ENCODE results near the gene SERTM1. TPM values are rescaled to one million over a fixed set of nuclear protein-coding genes. Genes with fewer than 3 reads are reported as not detected.
A peak's percentile ranks its signal among the peaks of the same experiment; 100 is the strongest.

The SERTM1 gene
- total RNA-seq, 4 donors from 2014 or later = not detected

DNA sequence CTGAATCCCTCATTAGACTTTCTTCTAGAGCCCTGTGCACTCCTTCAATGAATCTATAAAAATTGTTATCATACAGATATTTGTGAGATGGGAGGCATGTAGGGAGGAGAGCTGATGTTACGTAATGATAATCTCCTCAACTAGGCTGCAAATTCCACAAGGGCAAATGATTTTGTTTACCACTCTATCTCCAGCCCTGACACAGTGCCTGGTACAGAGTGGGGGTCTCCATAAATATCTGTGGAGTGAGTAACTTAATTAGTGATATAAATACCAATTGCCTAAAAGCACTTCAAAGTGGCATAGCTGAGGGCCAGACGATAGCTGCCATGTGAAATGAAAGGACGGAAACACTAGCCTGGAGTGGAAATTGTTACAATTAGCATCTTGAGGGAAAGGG is 54.2 kb downstream of the SERTM1 start:
- intact Hi-C loops (cut with DNase I) = no loop called here
- no peak for DNase-seq
- no peak overlapping the region for H3K27ac ChIP-seq
- H3K4me1 ChIP-seq = no peaks in the 10 kb centered on the region
- TF ChIP-seq, protein P1, sequence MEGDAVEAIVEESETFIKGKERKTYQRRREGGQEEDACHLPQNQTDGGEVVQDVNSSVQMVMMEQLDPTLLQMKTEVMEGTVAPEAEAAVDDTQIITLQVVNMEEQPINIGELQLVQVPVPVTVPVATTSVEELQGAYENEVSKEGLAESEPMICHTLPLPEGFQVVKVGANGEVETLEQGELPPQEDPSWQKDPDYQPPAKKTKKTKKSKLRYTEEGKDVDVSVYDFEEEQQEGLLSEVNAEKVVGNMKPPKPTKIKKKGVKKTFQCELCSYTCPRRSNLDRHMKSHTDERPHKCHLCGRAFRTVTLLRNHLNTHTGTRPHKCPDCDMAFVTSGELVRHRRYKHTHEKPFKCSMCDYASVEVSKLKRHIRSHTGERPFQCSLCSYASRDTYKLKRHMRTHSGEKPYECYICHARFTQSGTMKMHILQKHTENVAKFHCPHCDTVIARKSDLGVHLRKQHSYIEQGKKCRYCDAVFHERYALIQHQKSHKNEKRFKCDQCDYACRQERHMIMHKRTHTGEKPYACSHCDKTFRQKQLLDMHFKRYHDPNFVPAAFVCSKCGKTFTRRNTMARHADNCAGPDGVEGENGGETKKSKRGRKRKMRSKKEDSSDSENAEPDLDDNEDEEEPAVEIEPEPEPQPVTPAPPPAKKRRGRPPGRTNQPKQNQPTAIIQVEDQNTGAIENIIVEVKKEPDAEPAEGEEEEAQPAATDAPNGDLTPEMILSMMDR (IDR thresholded peaks at IDR 0.05) = no peak
- no peak for TF ChIP-seq POLR2A (IDR thresholded peaks at IDR 0.05)
- H3K4me3 ChIP-seq = no peak overlapping the region
- no peaks in the 10 kb centered on the region for H3K9me3 ChIP-seq
- 87 to 91% methylated on average over 3 of the region's 3 CpGs for WGBS, 2 donors
- no peaks in the 10 kb centered on the region for H3K36me3 ChIP-seq
- H3K27me3 ChIP-seq = no peaks in the 10 kb centered on the region

DNA sequence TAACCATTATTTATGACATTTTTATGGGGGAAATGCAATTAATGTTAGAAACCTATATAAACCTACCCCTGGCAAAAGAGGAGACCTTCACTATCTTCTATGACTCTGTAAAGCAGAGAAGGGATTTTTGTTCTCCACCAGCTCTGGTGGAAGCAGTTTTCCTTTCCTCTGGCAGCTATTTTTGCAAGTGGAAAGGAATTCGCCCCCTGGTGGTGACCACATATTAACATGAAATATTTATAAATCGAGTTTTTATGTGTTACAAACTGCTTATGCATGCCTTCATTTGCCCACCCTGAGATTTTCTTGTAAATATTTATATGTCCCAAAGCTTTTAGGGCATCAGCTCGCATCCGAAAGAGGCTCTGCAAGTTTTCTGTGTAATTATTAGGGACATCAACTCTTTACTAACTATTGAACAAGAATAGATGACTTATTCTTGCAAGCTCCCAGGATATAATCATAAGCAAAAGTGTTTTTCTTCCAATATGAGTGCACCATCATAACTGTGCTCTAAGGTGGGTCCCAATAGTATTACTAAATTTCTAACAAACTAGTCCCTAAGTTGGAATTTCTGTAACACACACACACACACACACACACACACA is 62.4 kb downstream of the SERTM1 start:
- DNase-seq = no peak
- WGBS, 2 donors = 10 to 13% methylated on average over 4 of the region's 4 CpGs
- TF ChIP-seq POLR2A (IDR thresholded peaks at IDR 0.05) = no peak
- TF ChIP-seq, protein P1 (IDR thresholded peaks at IDR 0.05) = peak; percentile 39 to 74 (median 63)

DNA sequence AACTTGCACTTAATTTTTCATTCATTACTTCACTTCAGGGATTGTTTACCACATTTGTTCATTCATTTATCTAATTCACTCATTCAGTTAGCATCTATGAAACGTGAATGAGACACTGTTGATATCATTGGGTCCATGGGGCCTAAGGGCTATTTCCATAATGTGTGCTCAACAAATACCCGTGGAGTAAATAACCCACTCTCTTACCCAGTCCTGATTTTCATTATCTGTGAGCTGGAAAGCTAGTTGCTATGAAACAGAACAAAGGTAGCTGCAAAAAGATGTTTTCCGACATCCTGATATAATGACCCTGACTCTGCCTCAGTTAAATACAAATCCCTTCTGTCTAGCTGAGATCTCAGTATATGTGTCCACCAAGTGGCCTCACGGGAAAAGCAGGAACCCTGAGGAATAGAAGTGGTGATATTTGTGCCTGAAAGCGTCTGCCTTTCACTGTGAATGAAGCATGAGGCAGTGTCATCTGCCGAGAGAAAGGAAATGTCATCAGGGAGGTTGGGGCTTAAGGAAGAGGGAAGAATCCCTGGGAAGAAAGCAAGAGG is 63.8 kb downstream of the SERTM1 start:
- no peak overlapping the region for H3K4me3 ChIP-seq
- TF ChIP-seq, protein P1 (IDR thresholded peaks at IDR 0.05) = no peak
- no peak for TF ChIP-seq POLR2A (IDR thresholded peaks at IDR 0.05)
- H3K4me1 ChIP-seq = no peaks in the 10 kb centered on the region
- H3K36me3 ChIP-seq = no peaks in the 10 kb centered on the region
- no peak for DNase-seq
- WGBS, 2 donors = 62 to 69% methylated on average over 6 of the region's 6 CpGs
- H3K27me3 ChIP-seq = no peaks in the 10 kb centered on the region
- intact Hi-C loops (cut with DNase I) = no loop called here
- no peak overlapping the region for H3K27ac ChIP-seq
- H3K9me3 ChIP-seq = no peaks in the 10 kb centered on the region

More for the DNA sequence above, 62.4 kb downstream of the SERTM1 start:
- Histone ChIP-seq H3K4me1 (no peaks in the 10 kb centered on the region), H3K4me3 (no peak overlapping the region), H3K27ac (no peak overlapping the region), H3K9me3 (no peaks in the 10 kb centered on the region), H3K36me3 (no peaks in the 10 kb centered on the region), H3K27me3 (no peaks in the 10 kb centered on the region)
- intact Hi-C loops (cut with DNase I) = no loop called here

DNA sequence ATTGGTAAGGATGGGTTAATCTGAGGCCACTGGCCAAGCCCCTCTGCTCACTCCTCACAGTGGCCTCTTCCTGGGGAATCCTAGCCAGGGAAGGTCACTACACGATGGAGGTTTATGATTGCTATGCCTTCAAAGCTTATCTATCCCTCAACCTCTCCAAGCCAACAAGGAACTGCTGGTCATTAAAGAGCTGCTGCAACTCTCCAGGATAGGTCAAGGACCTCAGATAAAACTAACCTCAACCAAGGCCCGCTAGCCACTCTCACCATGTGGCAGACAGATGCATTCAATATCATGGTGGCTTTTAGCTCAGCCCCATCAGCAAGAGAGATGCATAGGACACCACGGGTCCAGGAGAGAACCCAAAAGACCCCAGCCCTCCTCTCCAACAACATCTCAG is 71.6 kb downstream of the SERTM1 start:
- Histone ChIP-seq H3K36me3 (no peaks in the 10 kb centered on the region), H3K9me3 (no peaks in the 10 kb centered on the region), H3K4me3 (no peak overlapping the region), H3K27ac (no peak overlapping the region), H3K27me3 (no peaks in the 10 kb centered on the region), H3K4me1 (no peaks in the 10 kb centered on the region)
- TF ChIP-seq, protein P1 (IDR thresholded peaks at IDR 0.05) = no peak
- no peak for TF ChIP-seq POLR2A (IDR thresholded peaks at IDR 0.05)
- DNase-seq = no peak
- intact Hi-C loops (cut with DNase I) = no loop called here
- 67 to 76% methylated on average over 3 of the region's 3 CpGs for WGBS, 2 donors

DNA sequence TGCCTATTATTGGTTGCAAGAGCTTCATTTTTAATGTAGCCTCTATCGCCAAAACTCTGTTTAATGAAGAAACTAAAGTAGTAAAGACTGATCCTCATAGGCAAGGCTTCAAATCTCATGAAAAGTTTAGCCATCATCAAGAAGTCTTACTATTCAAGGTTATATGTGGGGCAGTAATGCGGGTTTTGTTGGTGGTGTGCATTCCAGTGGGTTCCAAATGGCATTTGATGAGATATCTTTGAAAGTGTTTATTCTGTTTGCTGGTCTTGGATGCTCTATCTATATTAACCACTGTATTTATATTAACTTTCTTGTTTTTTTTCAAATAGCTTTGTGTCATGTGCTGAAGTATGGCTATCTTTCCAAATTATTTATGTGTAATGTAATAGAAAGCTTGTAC is 72.2 kb downstream of the SERTM1 start:
- Histone ChIP-seq H3K9me3 (no peaks in the 10 kb centered on the region), H3K27me3 (no peaks in the 10 kb centered on the region), H3K4me1 (no peaks in the 10 kb centered on the region), H3K27ac (no peak overlapping the region), H3K4me3 (no peak overlapping the region), H3K36me3 (no peaks in the 10 kb centered on the region)
- intact Hi-C loops (cut with DNase I) = no loop called here
- no peak for DNase-seq
- TF ChIP-seq POLR2A (IDR thresholded peaks at IDR 0.05) = no peak
- TF ChIP-seq, protein P1 (IDR thresholded peaks at IDR 0.05) = no peak
- WGBS, 2 donors = 93 to 97% methylated on average over 2 of the region's 2 CpGs

Other genes starting within 250 kb of the SERTM1 start
- gene CCNA1, start 241.5 kb upstream of the SERTM1 start, total RNA-seq = 1 to 10 TPM in 2 of 4 donors, under 1 TPM in 1, not detected in 1; 0.38 to 5.4 (median 1.3) TPM
- gene RFXAP, start 145.2 kb downstream of the SERTM1 start, total RNA-seq = 1 to 10 TPM in 3 of 4 donors, under 1 TPM in 1; 0.97 to 3.8 (median 1.7) TPM
- 1 to 10 TPM in 3 of 4 donors, under 1 TPM in 1; 0.88 to 7.8 (median 2.9) TPM for gene SMAD9, start 246.2 kb downstream of the SERTM1 start, total RNA-seq